Measurements from ENCODE around the gene DEPDC5.

GRCh38 chr22:31906086-31906485 lies 152.3 kb downstream of the DEPDC5 start:
- TF ChIP-seq CTCF (IDR thresholded peaks at IDR 0.05; ENCODE audit: low read depth, low read length, poor library complexity, severe bottlenecking), result no peak
- no peak for TF ChIP-seq EZH2phosphoT487 (IDR thresholded peaks at IDR 0.05; ENCODE audit: borderline replicate concordance, low read length)
